ENCODE measurements around the gene NCSTN.

GRCh38 chr1:160366731-160367515 lies 23.7 kb downstream of the NCSTN start, which contains the start of gene NHLH1:
- TF ChIP-seq GATA2 (IDR thresholded peaks at IDR 0.05; ENCODE audit: low read depth, low read length), result no peak
- no peak for TF ChIP-seq GATA3 (IDR thresholded peaks at IDR 0.05; ENCODE audit: low read depth, low read length)

All from SH-SY5Y (cell line).